Liver (tissue), 9 donors: ENCODE results near the gene MROH9. TPM values are rescaled to one million over a fixed set of nuclear protein-coding genes. Genes with fewer than 3 reads are reported as not detected.

Source experiments
- DNase-seq: peaks from one replicate; pipeline ENCODE4 v3.0.0-alpha.2; 2017; ENCODE audit warnings: low spot score
- H3K27ac ChIP-seq, 2 donors: one replicate each; pipeline ENCODE4 v1.7.0; 2013; ENCODE audit warnings: inconsistent platforms in 2 of 2, low read length in 2 of 2, control low read depth in 1 of 2, low read depth in 1 of 2, mild to moderate bottlenecking in 1 of 2
- H3K27me3 ChIP-seq, 4 donors: one replicate each; pipeline versions ENCODE4 v1.6.1 to v1.7.0; 2013; ENCODE audit warnings: low read length in 3 of 4, inconsistent platforms in 1 of 4, mild to moderate bottlenecking in 1 of 4, moderate library complexity in 1 of 4; ENCODE audit not compliant: control insufficient read depth in 4 of 4, insufficient read depth in 4 of 4
- H3K36me3 ChIP-seq, 4 donors: one replicate each; pipeline versions ENCODE4 v1.6.1 to v1.7.0; 2013; ENCODE audit warnings: low read length in 3 of 4, mild to moderate bottlenecking in 3 of 4, low read depth in 1 of 4, moderate library complexity in 1 of 4; ENCODE audit not compliant: control insufficient read depth in 4 of 4, insufficient read depth in 3 of 4
- H3K4me1 ChIP-seq, 4 donors: one replicate each; pipeline versions ENCODE4 v1.6.1 to v1.7.0; 2013; ENCODE audit warnings: low read length in 3 of 4, mild to moderate bottlenecking in 3 of 4, moderate library complexity in 1 of 4; ENCODE audit not compliant: control insufficient read depth in 4 of 4, insufficient read depth in 4 of 4
- H3K4me3 ChIP-seq, 3 donors: one replicate each; pipeline versions ENCODE4 v1.6.1 to v1.7.0; 2013; ENCODE audit warnings: low read length in 3 of 3, control low read depth in 1 of 3, low read depth in 1 of 3, mild to moderate bottlenecking in 1 of 3
- H3K9ac ChIP-seq, 2 donors: one replicate each; pipeline ENCODE4 v1.7.0; 2013; ENCODE audit warnings: low read length in 2 of 2, mild to moderate bottlenecking in 2 of 2, moderate library complexity in 2 of 2, control low read depth in 1 of 2, low read depth in 1 of 2
- H3K9me3 ChIP-seq, 4 donors: one replicate each; pipeline versions ENCODE4 v1.6.1 to v1.7.0; 2013; ENCODE audit warnings: low read length in 3 of 4; ENCODE audit not compliant: control insufficient read depth in 4 of 4
- ATF3 ChIP-seq: IDR thresholded peaks from 2 replicates; pipeline ENCODE4 v1.6.1; 2016; ENCODE audit warnings: antibody characterized with exemption
- CTCF ChIP-seq: fragments of 150-350 bp; IDR thresholded peaks from 2 replicates; pipeline ENCODE4 v1.5.1; 2017; ENCODE audit warnings: improper control_type of control experiment, low read depth, low read length; ENCODE audit not compliant: missing input control
- EGR1 ChIP-seq, 2 donors: IDR thresholded peaks; 2 replicates each; pipeline ENCODE4 v1.6.1; 2016 to 2018; ENCODE audit warnings: antibody characterized with exemption in 2 of 2, low read depth in 2 of 2
- FOXA1 ChIP-seq: IDR thresholded peaks from 2 replicates; pipeline ENCODE4 v1.6.1; 2016; ENCODE audit warnings: antibody characterized with exemption
- FOXA2 ChIP-seq: IDR thresholded peaks from 2 replicates; pipeline ENCODE4 v1.6.1; 2016; ENCODE audit warnings: antibody characterized with exemption
- GABPA ChIP-seq, 2 donors: IDR thresholded peaks in 1 of 2; conservative IDR thresholded peaks in 1 of 2; 2 replicates each; pipeline ENCODE4 v1.6.1; 2016; ENCODE audit warnings: antibody characterized with exemption in 2 of 2, mild to moderate bottlenecking in 1 of 2, moderate library complexity in 1 of 2
- HNF4A ChIP-seq, 2 donors: conservative IDR thresholded peaks; 2 replicates each; pipeline ENCODE4 v1.6.1; 2016; ENCODE audit warnings: antibody characterized with exemption in 2 of 2, mild to moderate bottlenecking in 2 of 2
- HNF4G ChIP-seq: IDR thresholded peaks from 2 replicates; pipeline ENCODE4 v1.6.1; 2016; ENCODE audit warnings: antibody characterized with exemption
- JUND ChIP-seq, 2 donors: IDR thresholded peaks; 2 replicates each; pipeline ENCODE4 v1.6.1; 2016; ENCODE audit warnings: antibody characterized with exemption in 2 of 2
- MAX ChIP-seq: IDR thresholded peaks from 2 replicates; pipeline ENCODE4 v1.6.1; 2016; ENCODE audit warnings: antibody characterized with exemption
- NR2F2 ChIP-seq: IDR thresholded peaks from 2 replicates; pipeline ENCODE4 v1.6.1; 2016; ENCODE audit warnings: antibody characterized with exemption
- RAD21 ChIP-seq, 2 donors: IDR thresholded peaks; 2 replicates each; pipeline ENCODE4 v1.6.1; 2016; ENCODE audit warnings: antibody characterized with exemption in 2 of 2, mild to moderate bottlenecking in 2 of 2
- REST ChIP-seq: IDR thresholded peaks from 2 replicates; pipeline ENCODE4 v1.6.1; 2016; ENCODE audit warnings: antibody characterized with exemption, mild to moderate bottlenecking
- RXRA ChIP-seq, 2 donors: IDR thresholded peaks; 2 replicates each; pipeline ENCODE4 v1.6.1; 2017 to 2018; ENCODE audit warnings: antibody characterized with exemption in 2 of 2, mild to moderate bottlenecking in 1 of 2
- SP1 ChIP-seq: IDR thresholded peaks from 2 replicates; pipeline ENCODE4 v1.6.1; 2018; ENCODE audit warnings: antibody characterized with exemption, mild to moderate bottlenecking
- TAF1 ChIP-seq: conservative IDR thresholded peaks from 2 replicates; pipeline ENCODE4 v1.6.1; 2016; ENCODE audit warnings: antibody characterized with exemption, mild to moderate bottlenecking
- YY1 ChIP-seq: IDR thresholded peaks from 2 replicates; pipeline ENCODE4 v1.6.1; 2016; ENCODE audit warnings: antibody characterized with exemption, mild to moderate bottlenecking
- ZBTB33 ChIP-seq: IDR thresholded peaks from 2 replicates; pipeline ENCODE4 v1.6.1; 2016; ENCODE audit warnings: antibody characterized with exemption
- WGBS: extraction: QIAGEN DNeasy Blood & Tissue Kit; methylation state at CpG from one replicate; pipeline ENCODE4 v1.1.7; 2013; 5-methylcytosine and 5-hydroxymethylcytosine counted together
- polyA plus RNA-seq, 2 donors: library from polyadenylated mRNA; stranded (reverse) in 1 of 2; unstranded in 1 of 2; fragments of 200-250 nt in 1 of 2; fragments of >200 nt in 1 of 2; fragmentation: Nextera tagmentation in 1 of 2; extraction: Ambion mirVana in 1 of 2; gene quantifications; one replicate each; pipeline versions ENCODE4 v1.2.1 to v1.2.3, GENCODE V29; 2013 to 2015
- total RNA-seq, 2 donors: library from RNA; depleted of rRNA; stranded (reverse); fragments of >200 nt; gene quantifications; one replicate each; pipeline ENCODE4 v1.2.3, GENCODE V29; 2014
- donor health status: healthy.
- donor health status: healthy.
- donor health status: healthy.
- donor health status: healthy.
- donor health status: healthy.

MROH9 gene
- total and polyA plus RNA-seq, 4 donors = not detected

- DNase-seq = no peak
- H3K27me3 ChIP-seq = no peaks in the 10 kb centered on the region
- TF ChIP-seq EGR1 (IDR thresholded peaks at IDR 0.05; ENCODE audit: low read depth in 2 of 2) (no peak), ATF3 (no peak), REST (no peak), HNF4A (conservative IDR thresholded peaks at IDR 0.05) (no peak), TAF1 (no peak), GABPA (IDR thresholded peaks at IDR 0.05 in 1 of 2, conservative IDR thresholded peaks at IDR 0.05 in 1 of 2) (no peak), SP1 (no peak), JUND (IDR thresholded peaks at IDR 0.05) (no peak), RXRA (IDR thresholded peaks at IDR 0.05) (no peak), FOXA1 (no peak), NR2F2 (no peak), FOXA2 (no peak)
- H3K27ac ChIP-seq = no peak overlapping the region
- no peaks in the 10 kb centered on the region for H3K36me3 ChIP-seq
- H3K4me3 ChIP-seq = no peak overlapping the region
- no peaks in the 10 kb centered on the region for H3K9me3 ChIP-seq
- no peaks in the 10 kb centered on the region for H3K4me1 ChIP-seq
- WGBS = 74% methylated on average over 3 of the region's 3 CpGs
- no peak overlapping the region for H3K9ac ChIP-seq
These were observed 139.7 kb downstream of the MROH9 start for GRCh38 chr1:171075041-171075440.

- no peaks in the 10 kb centered on the region for H3K27me3 ChIP-seq
- TF ChIP-seq HNF4G = peak; percentile 10
- no peak for TF ChIP-seq GABPA (IDR thresholded peaks at IDR 0.05 in 1 of 2, conservative IDR thresholded peaks at IDR 0.05 in 1 of 2)
- TF ChIP-seq MAX = no peak
- no peak for TF ChIP-seq REST
- TF ChIP-seq EGR1 (IDR thresholded peaks at IDR 0.05; ENCODE audit: low read depth in 2 of 2) = no peak
- TF ChIP-seq RAD21 (IDR thresholded peaks at IDR 0.05) = peak; percentile 87 to 88
- peak; percentile 57 for TF ChIP-seq CTCF
- no peak for TF ChIP-seq ZBTB33
- TF ChIP-seq FOXA2 = no peak
- no peak for TF ChIP-seq JUND (IDR thresholded peaks at IDR 0.05)
- no peak for TF ChIP-seq TAF1
- peak in 1 of 2 donors; percentile 4 for TF ChIP-seq RXRA (IDR thresholded peaks at IDR 0.05)
- no peak for TF ChIP-seq YY1
- no peak for TF ChIP-seq HNF4A (conservative IDR thresholded peaks at IDR 0.05)
- peak overlapping the region in 1 of 2 donors; percentile 45 for H3K9ac ChIP-seq
- H3K4me1 ChIP-seq = peaks cover 2 to 50% (median 47%) of the 10 kb centered on the region in 4 donors
- no peak overlapping the region for H3K4me3 ChIP-seq
- no peaks in the 10 kb centered on the region for H3K36me3 ChIP-seq
- peak overlapping the region; percentile 61 to 78 for H3K27ac ChIP-seq
- DNase-seq = no peak
- H3K9me3 ChIP-seq = no peaks in the 10 kb centered on the region
These were observed 146.0 kb downstream of the MROH9 start for GRCh38 chr1:171081314-171081753.
